GM23338 (cell line): Measurements from ENCODE around the gene THADA. TPM values are rescaled to one million over a fixed set of nuclear protein-coding genes. Genes with fewer than 3 reads are reported as not detected.

Experiments used
- ATAC-seq: fragments of 200-7000 bp; cut with Tn5 transposase; 3 replicates; pipeline ENCODE4 v1.9.1; 2020
- DNase-seq: peaks from one replicate; pipeline ENCODE4 v3.0.0-alpha.2; 2015; ENCODE audit warnings: low spot score
- H2AFZ ChIP-seq: fragments of 200-600 bp; sonication (generic); 2 replicates; pipeline ENCODE4 v1.8.0; 2016; ENCODE audit warnings: antibody characterized with exemption, mild to moderate bottlenecking, moderate library complexity
- H3F3A ChIP-seq: fragments of 200-600 bp; sonication (generic); replicated peaks from 2 replicates; pipeline ENCODE4 v1.8.0; 2017; ENCODE audit warnings: antibody characterized with exemption, mixed run types, low read depth
- H3K27ac ChIP-seq: fragments of 200-600 bp; sonication (generic); 2 replicates; pipeline ENCODE4 v1.6.1; 2016; ENCODE audit warnings: low read depth
- H3K27me3 ChIP-seq: fragments of 200-600 bp; sonication (generic); 2 replicates; pipeline ENCODE4 v1.8.0; 2016; ENCODE audit warnings: mild to moderate bottlenecking, mixed run types, moderate library complexity; ENCODE audit not compliant: insufficient read depth
- H3K36me3 ChIP-seq: fragments of 200-600 bp; sonication (generic); 2 replicates; pipeline ENCODE4 v1.8.0; 2016; ENCODE audit warnings: mild to moderate bottlenecking; ENCODE audit not compliant: insufficient read depth
- H3K4me1 ChIP-seq: fragments of 200-600 bp; sonication (generic); 2 replicates; pipeline ENCODE4 v1.8.0; 2016; ENCODE audit warnings: mild to moderate bottlenecking, moderate library complexity; ENCODE audit not compliant: insufficient read depth
- H3K4me2 ChIP-seq: fragments of 200-600 bp; sonication (generic); 2 replicates; pipeline ENCODE4 v1.7.1; 2017; ENCODE audit warnings: mixed run types
- H3K4me3 ChIP-seq: fragments of 200-600 bp; sonication (generic); 2 replicates; pipeline ENCODE4 v1.6.1; 2016; ENCODE audit warnings: mixed run types
- H3K79me2 ChIP-seq: fragments of 200-600 bp; sonication (generic); replicated peaks from 2 replicates; pipeline ENCODE4 v1.8.0; 2017; ENCODE audit warnings: mild to moderate bottlenecking; ENCODE audit not compliant: insufficient read depth
- H3K9me2 ChIP-seq: fragments of 200-600 bp; sonication (generic); 2 replicates; pipeline ENCODE4 v1.8.0; 2017; ENCODE audit not compliant: insufficient read depth
- H4K20me1 ChIP-seq: fragments of 200-600 bp; sonication (generic); replicated peaks from 2 replicates; pipeline ENCODE4 v1.8.0; 2017; ENCODE audit warnings: mild to moderate bottlenecking; ENCODE audit not compliant: insufficient read depth
- H3K27ac Mint-ChIP-seq: 2 replicates; pipeline ENCODE4 v1.8.0; 2020; ENCODE audit warnings: inconsistent platforms, mild to moderate bottlenecking, moderate library complexity, mixed read lengths
- H3K27me3 Mint-ChIP-seq: 3 replicates; pipeline ENCODE4 v1.8.0; 2022; ENCODE audit warnings: low read depth, mild to moderate bottlenecking, moderate library complexity, mixed read lengths, inconsistent platforms; ENCODE audit not compliant: insufficient read depth, poor library complexity
- H3K36me3 Mint-ChIP-seq: 3 replicates; pipeline ENCODE4 v1.8.0; 2021; ENCODE audit warnings: low read depth, mild to moderate bottlenecking, inconsistent platforms, moderate library complexity, mixed read lengths
- H3K4me1 Mint-ChIP-seq: 3 replicates; pipeline ENCODE4 v1.8.0; 2020; ENCODE audit warnings: mild to moderate bottlenecking, inconsistent platforms, mixed read lengths
- H3K4me3 Mint-ChIP-seq: 3 replicates; pipeline ENCODE4 v1.8.0; 2021; ENCODE audit warnings: moderate library complexity, mild to moderate bottlenecking, inconsistent platforms, mixed read lengths
- H3K9me3 Mint-ChIP-seq: 3 replicates; pipeline ENCODE4 v1.8.0; 2020; ENCODE audit warnings: moderate library complexity, mild to moderate bottlenecking, inconsistent platforms, mixed read lengths
- CREB1 ChIP-seq: fragments of 250-450 bp; sonication (Bioruptor Pico); IDR thresholded peaks from 2 replicates; pipeline ENCODE4 v1.5.0; 2020; ENCODE audit warnings: low read depth, mild to moderate bottlenecking, moderate library complexity
- CTCF ChIP-seq, 2 experiments: fragments of 200-600 bp in 1 of 2; sonication (generic) in 1 of 2; conservative IDR thresholded peaks; 2 replicates each; pipeline versions ENCODE4 v1.5.1 to v1.6.1; 2016 to 2017; ENCODE audit warnings: antibody characterized with exemption in 2 of 2, low read depth in 2 of 2, mild to moderate bottlenecking in 2 of 2, moderate library complexity in 1 of 2
- EZH2 ChIP-seq: fragments of 200-600 bp; sonication (generic); IDR thresholded peaks from one replicate; pipeline ENCODE4 v1.8.0; 2017; ENCODE audit warnings: antibody characterized with exemption, mild to moderate bottlenecking, low read depth; ENCODE audit not compliant: unreplicated experiment
- EZH2phosphoT487 ChIP-seq: fragments of 200-600 bp; sonication (generic); IDR thresholded peaks from one replicate; pipeline ENCODE4 v1.8.1; 2018; ENCODE audit warnings: antibody characterized with exemption; ENCODE audit not compliant: unreplicated experiment
- JUNB ChIP-seq: IDR thresholded peaks from one replicate; pipeline ENCODE4 v1.6.1; 2016; ENCODE audit warnings: antibody characterized with exemption; ENCODE audit not compliant: unreplicated experiment
- NANOG ChIP-seq: IDR thresholded peaks from 2 replicates; pipeline ENCODE4 v1.6.1; 2016; ENCODE audit warnings: antibody characterized with exemption, borderline replicate concordance
- POLR2AphosphoS5 ChIP-seq: IDR thresholded peaks from 2 replicates; pipeline ENCODE4 v1.6.1; 2016; ENCODE audit warnings: antibody characterized with exemption, low read depth
- STAT1 ChIP-seq: IDR thresholded peaks from one replicate; pipeline ENCODE4 v1.6.1; 2016; ENCODE audit warnings: antibody characterized with exemption; ENCODE audit not compliant: unreplicated experiment
- ZNF114 ChIP-seq: fragments of 250-450 bp; sonication (Bioruptor Pico); IDR thresholded peaks from 2 replicates; pipeline ENCODE4 v1.5.0; 2020; ENCODE audit warnings: mild to moderate bottlenecking, moderate library complexity
- ZNF331 ChIP-seq: fragments of 250-450 bp; sonication (Bioruptor Pico); IDR thresholded peaks from 2 replicates; pipeline ENCODE4 v1.5.0; 2020; ENCODE audit warnings: low read depth, mild to moderate bottlenecking, moderate library complexity
- ZNF462 ChIP-seq: fragments of 250-450 bp; sonication (Bioruptor Pico); IDR thresholded peaks from 2 replicates; pipeline ENCODE4 v1.5.0; 2020; ENCODE audit warnings: mild to moderate bottlenecking, moderate library complexity
- polyA plus RNA-seq: library from polyadenylated mRNA; unstranded; fragments of >200 nt; fragmentation: Nextera tagmentation; extraction: Ambion mirVana; gene quantifications from 2 replicates; pipeline ENCODE4 v1.2.1, GENCODE V29; 2016
- total RNA-seq: library from RNA; depleted of rRNA; stranded (reverse); fragments of >200 nt; shearing (Covaris generic); gene quantifications from 2 replicates; pipeline ENCODE4 v1.2.3, GENCODE V29; 2014
- TF ChIP-seq, protein P1 (sequence below): IDR thresholded peaks from 2 replicates; pipeline ENCODE4 v1.6.1; 2016; ENCODE audit warnings: antibody characterized with exemption
- TF ChIP-seq, protein P2 (sequence below): IDR thresholded peaks from one replicate; pipeline ENCODE4 v1.6.1; 2018; ENCODE audit warnings: antibody characterized with exemption; ENCODE audit not compliant: unreplicated experiment

THADA gene
- total and polyA plus RNA-seq, 2 experiments from 2014 or later: 17.0 to 30.7 TPM

DNA sequence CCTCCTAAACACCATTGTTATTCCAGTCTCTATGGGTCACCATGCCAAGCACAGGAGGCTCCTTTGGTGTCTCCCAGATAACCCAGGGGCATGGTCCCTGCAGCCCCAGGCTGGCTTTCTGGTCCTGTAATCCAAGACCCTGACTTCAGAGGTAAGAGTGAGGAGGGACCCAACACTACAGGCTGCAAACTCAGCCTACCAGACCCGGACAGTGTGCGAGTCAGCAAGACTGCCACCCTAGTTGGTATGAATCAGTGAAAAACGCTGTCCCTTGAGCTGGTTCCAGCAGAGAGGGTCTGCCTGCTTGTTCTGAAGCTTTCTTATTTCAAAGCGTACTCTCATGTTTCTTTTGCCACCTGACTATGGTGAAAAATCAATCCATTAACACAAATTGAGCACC is 321.8 kb downstream of the THADA start:
- Histone ChIP-seq H2AFZ (no peak overlapping the region), H3K9me2 (no peaks in the 10 kb centered on the region), H3K4me2 (no peak overlapping the region), H3K79me2 (no peaks in the 10 kb centered on the region), H3K4me1 (no peaks in the 10 kb centered on the region), H3K27me3 (no peaks in the 10 kb centered on the region), H3K4me3 (no peak overlapping the region), H3K36me3 (no peaks in the 10 kb centered on the region), H3K27ac (no peak overlapping the region), H3F3A (no peaks in the 10 kb centered on the region), H4K20me1 (no peaks in the 10 kb centered on the region)
- H3K36me3 Mint-ChIP-seq: no peaks in the 10 kb centered on the region
- no peak for ATAC-seq
- no peak overlapping the region for H3K4me3 Mint-ChIP-seq
- DNase-seq: no peak
- no peaks in the 10 kb centered on the region for H3K9me3 Mint-ChIP-seq
- peaks cover 28% of the 10 kb centered on the region for H3K4me1 Mint-ChIP-seq
- H3K27me3 Mint-ChIP-seq: peaks cover 2% of the 10 kb centered on the region
- TF ChIP-seq NANOG (no peak), CTCF (conservative IDR thresholded peaks at IDR 0.05; ENCODE audit: low read depth in 2 of 2) (no peak), ZNF331 (CRISPR knock-in tag) (no peak), EZH2 (no peak), POLR2AphosphoS5 (no peak), EZH2phosphoT487 (no peak), ZNF114 (no peak), CREB1 (no peak), STAT1 (no peak), JUNB (no peak), ZNF462 (CRISPR knock-in tag) (no peak)
- TF ChIP-seq, protein P1, sequence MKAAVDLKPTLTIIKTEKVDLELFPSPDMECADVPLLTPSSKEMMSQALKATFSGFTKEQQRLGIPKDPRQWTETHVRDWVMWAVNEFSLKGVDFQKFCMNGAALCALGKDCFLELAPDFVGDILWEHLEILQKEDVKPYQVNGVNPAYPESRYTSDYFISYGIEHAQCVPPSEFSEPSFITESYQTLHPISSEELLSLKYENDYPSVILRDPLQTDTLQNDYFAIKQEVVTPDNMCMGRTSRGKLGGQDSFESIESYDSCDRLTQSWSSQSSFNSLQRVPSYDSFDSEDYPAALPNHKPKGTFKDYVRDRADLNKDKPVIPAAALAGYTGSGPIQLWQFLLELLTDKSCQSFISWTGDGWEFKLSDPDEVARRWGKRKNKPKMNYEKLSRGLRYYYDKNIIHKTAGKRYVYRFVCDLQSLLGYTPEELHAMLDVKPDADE: no peak
- TF ChIP-seq, protein P2, sequence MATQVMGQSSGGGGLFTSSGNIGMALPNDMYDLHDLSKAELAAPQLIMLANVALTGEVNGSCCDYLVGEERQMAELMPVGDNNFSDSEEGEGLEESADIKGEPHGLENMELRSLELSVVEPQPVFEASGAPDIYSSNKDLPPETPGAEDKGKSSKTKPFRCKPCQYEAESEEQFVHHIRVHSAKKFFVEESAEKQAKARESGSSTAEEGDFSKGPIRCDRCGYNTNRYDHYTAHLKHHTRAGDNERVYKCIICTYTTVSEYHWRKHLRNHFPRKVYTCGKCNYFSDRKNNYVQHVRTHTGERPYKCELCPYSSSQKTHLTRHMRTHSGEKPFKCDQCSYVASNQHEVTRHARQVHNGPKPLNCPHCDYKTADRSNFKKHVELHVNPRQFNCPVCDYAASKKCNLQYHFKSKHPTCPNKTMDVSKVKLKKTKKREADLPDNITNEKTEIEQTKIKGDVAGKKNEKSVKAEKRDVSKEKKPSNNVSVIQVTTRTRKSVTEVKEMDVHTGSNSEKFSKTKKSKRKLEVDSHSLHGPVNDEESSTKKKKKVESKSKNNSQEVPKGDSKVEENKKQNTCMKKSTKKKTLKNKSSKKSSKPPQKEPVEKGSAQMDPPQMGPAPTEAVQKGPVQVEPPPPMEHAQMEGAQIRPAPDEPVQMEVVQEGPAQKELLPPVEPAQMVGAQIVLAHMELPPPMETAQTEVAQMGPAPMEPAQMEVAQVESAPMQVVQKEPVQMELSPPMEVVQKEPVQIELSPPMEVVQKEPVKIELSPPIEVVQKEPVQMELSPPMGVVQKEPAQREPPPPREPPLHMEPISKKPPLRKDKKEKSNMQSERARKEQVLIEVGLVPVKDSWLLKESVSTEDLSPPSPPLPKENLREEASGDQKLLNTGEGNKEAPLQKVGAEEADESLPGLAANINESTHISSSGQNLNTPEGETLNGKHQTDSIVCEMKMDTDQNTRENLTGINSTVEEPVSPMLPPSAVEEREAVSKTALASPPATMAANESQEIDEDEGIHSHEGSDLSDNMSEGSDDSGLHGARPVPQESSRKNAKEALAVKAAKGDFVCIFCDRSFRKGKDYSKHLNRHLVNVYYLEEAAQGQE: no peak
- no peak overlapping the region; the same call in 1 of the 2 replicates for H3K27ac Mint-ChIP-seq
